ENCODE measurements around the gene TBC1D2B. TPM values are rescaled to one million over a fixed set of nuclear protein-coding genes. Genes with fewer than 3 reads are reported as not detected.

TBC1D2B gene
- total and polyA plus RNA-seq, 2 donors (not counting 3 experiments of a cell fraction or from before 2014, with no cell fraction given), result 30.8 to 46.1 TPM

DNA sequence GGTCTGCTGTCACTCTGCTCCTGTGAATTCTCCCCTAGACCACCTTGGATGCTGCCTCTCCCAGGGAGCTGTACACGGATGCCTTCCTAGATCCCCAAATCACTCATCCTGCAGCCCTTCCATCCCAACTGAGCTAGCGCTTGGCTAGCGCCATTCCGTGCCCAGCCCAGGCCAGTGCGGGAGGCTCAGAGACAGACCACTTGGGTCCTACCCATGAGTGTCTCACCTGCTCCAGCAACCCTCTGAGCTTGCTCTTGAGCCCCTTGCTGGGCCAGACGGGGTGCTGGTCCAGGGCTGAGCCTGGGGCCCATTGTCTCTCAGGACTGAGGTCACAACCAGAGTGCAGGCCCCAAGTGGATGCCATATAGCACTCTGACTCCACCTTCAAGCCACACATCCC, 32.6 kb upstream of the TBC1D2B start:
- DNase-seq (ENCODE audit: low read depth, low spot score), result no peak
- Histone ChIP-seq H3K9me1 (replicated peaks; ENCODE audit: control insufficient read depth, extremely low read depth, insufficient read depth, low read length) (no peaks in the 10 kb centered on the region), H3K27me3 (ENCODE audit: control insufficient read depth in 2 of 2, insufficient read depth in 2 of 2, low read length in 2 of 2) (no peaks in the 10 kb centered on the region), H2AFZ (ENCODE audit: low read depth, low read length) (no peak overlapping the region), H3K4me2 (ENCODE audit: insufficient read depth, low read length) (no peak overlapping the region), H3K9ac (replicated peaks; ENCODE audit: extremely low read depth, insufficient read depth, low read length) (no peak overlapping the region), H3K9me3 (replicated peaks; ENCODE audit: control insufficient read depth, insufficient read depth, low read length) (no peaks in the 10 kb centered on the region), H3K4me1 (ENCODE audit: control insufficient read depth, extremely low read depth, insufficient read depth, low read length) (peaks cover 9% of the 10 kb centered on the region), H3K4me3 (replicated peaks in 1 of 3; ENCODE audit: insufficient read depth in 1 of 3, low read depth in 1 of 3, low read length in 3 of 3) (no peak overlapping the region), H3K79me2 (ENCODE audit: control insufficient read depth, insufficient read depth, low read length) (no peaks in the 10 kb centered on the region), H3K36me3 (ENCODE audit: control insufficient read depth in 2 of 2, extremely low read depth in 1 of 2, insufficient read depth in 2 of 2, low read length in 2 of 2) (no peaks in the 10 kb centered on the region), H4K20me1 (replicated peaks; ENCODE audit: control insufficient read depth, extremely low read depth, insufficient read depth, low read length) (no peaks in the 10 kb centered on the region), H3K27ac (ENCODE audit: insufficient read depth, low read depth, low read length) (no peak overlapping the region)
- intact Hi-C loops (cut with micrococcal nuclease), result no loop called here
- no peak for FAIRE-seq
- POLR2A ChIA-PET, result no interaction called here
- no peak for TF ChIP-seq FOS (IDR thresholded peaks at IDR 0.05; ENCODE audit: borderline replicate concordance, insufficient read depth, low read length)
- no peak for TF ChIP-seq POLR2AphosphoS5 (IDR thresholded peaks at IDR 0.05; ENCODE audit: insufficient read depth, low read depth, low read length)
- TF ChIP-seq MYC (IDR thresholded peaks at IDR 0.05; ENCODE audit: low read depth, low read length), result no peak
- no peak for TF ChIP-seq EZH2 (IDR thresholded peaks at IDR 0.05; ENCODE audit: borderline replicate concordance, low read depth, low read length, severe bottlenecking)
- TF ChIP-seq, protein P1, sequence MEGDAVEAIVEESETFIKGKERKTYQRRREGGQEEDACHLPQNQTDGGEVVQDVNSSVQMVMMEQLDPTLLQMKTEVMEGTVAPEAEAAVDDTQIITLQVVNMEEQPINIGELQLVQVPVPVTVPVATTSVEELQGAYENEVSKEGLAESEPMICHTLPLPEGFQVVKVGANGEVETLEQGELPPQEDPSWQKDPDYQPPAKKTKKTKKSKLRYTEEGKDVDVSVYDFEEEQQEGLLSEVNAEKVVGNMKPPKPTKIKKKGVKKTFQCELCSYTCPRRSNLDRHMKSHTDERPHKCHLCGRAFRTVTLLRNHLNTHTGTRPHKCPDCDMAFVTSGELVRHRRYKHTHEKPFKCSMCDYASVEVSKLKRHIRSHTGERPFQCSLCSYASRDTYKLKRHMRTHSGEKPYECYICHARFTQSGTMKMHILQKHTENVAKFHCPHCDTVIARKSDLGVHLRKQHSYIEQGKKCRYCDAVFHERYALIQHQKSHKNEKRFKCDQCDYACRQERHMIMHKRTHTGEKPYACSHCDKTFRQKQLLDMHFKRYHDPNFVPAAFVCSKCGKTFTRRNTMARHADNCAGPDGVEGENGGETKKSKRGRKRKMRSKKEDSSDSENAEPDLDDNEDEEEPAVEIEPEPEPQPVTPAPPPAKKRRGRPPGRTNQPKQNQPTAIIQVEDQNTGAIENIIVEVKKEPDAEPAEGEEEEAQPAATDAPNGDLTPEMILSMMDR (IDR thresholded peaks at IDR 0.05; ENCODE audit: extremely low read depth in 1 of 2, insufficient read depth in 1 of 2, low read depth in 1 of 2, low read length in 2 of 2), result no peak
- no peak for TF ChIP-seq JUN (IDR thresholded peaks at IDR 0.05; ENCODE audit: borderline replicate concordance, insufficient read depth, insufficient read length, low read depth)
- TF ChIP-seq, protein P2, sequence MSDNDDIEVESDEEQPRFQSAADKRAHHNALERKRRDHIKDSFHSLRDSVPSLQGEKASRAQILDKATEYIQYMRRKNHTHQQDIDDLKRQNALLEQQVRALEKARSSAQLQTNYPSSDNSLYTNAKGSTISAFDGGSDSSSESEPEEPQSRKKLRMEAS (IDR thresholded peaks at IDR 0.05; ENCODE audit: insufficient read depth, insufficient read length), result no peak
- no peak for TF ChIP-seq GATA2 (IDR thresholded peaks at IDR 0.05; ENCODE audit: insufficient read depth, insufficient read length, low read depth, low read length)
- TF ChIP-seq POLR2A (IDR thresholded peaks at IDR 0.05; ENCODE audit: low read depth, low read length), result no peak
- CTCF ChIA-PET, result interaction anchor here (3.3 to 11.2 kb wide), 6 partner anchors 86 to 152 kb away, joined by 65 to 273 read pairs (median 173); no protein-coding TSS in a partner anchor
- dilution Hi-C loops (cut with MboI; ENCODE audit: extremely low pct_ligation_motif_present, low sequenced_read_pairs), result no loop called here
- BruUV-seq (replicated peaks), result no TSS peak

Measured in endothelial cell of umbilical vein (primary cell).